GM21515 (cell line): ENCODE results near the gene CYBC1.

Experiments used
- ATAC-seq: cut with Tn5 transposase; IDR thresholded peaks from one replicate; pipeline ENCODE4 v1.9.1; 2021; ENCODE audit not compliant: unreplicated experiment

The CYBC1 gene

DNA sequence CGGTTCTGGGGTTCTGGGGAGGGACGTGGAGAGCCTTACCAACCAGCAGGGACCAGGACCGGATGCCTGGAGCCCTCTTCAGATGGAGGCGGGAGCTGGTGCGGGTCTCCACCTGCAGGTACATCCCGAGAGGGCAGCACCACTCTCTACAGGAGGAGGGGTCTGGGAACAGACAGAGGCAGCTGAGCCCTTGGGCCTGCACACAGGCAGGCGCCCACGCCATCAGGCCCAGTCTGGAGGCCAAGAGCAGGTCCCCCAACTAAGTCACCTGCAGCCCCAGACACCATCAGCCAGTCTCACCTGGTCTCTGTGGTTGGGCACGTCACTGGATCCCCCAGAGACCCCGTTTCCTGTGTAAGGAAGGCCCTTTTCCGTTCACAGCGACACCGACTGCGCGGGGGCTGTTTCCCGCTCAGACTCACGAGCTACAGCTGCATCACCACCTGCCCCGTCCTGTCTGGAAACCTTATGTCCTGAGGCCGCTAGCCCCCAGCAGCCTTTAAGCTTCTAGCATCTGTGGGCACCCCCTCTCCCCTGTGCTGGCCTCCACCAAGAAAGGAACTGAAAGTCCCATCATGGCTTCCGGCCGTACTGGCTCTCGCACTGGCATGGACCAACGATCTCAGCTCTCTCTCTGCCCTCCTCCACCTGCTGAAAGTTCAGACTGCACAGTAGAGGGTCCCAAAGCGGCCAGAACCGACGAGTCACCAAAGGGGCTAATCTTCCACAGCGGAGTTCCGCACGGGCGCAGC, 1.2 kb downstream of the CYBC1 start:
- ATAC-seq: peak; percentile 51

DNA sequence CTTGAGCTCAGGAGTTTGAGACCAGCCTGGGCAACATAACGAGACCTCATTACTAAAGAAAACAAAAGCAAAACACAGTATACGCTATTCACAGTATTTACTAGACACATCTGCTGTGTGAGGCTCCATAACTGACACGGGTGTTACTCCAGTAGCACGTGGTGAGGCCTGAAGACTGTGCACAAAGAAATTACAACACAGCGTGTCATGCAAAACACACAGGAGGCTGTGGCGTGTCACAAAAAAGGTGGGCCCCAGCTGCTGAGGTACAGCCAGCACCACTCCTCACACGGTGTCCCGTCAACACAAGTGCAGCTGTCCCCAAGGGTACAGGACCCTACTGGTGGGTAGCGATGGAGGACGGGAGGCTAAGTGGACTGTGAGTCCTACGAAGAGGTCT, 2.7 kb downstream of the CYBC1 start:
- ATAC-seq: no peak

DNA sequence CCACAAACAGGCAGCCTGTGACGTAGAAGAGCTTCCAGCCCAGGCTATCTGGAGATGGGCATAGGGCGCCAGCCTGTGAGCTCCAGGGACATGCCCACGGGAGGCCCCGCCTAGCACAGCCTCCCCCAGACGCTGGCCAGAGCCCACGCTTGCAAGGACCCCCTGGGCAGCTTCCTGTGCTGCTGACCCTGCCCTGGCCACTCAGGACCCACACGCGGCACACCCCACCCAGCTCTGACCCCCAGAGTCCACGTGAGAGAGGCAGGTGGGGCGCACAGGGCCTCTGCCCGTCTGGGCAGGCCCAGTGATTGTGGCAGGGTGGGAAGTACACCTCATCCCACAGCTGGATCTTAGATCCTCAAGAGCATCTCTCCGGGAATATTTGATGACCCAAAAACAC, 3.9 kb downstream of the CYBC1 start:
- no peak for ATAC-seq

DNA sequence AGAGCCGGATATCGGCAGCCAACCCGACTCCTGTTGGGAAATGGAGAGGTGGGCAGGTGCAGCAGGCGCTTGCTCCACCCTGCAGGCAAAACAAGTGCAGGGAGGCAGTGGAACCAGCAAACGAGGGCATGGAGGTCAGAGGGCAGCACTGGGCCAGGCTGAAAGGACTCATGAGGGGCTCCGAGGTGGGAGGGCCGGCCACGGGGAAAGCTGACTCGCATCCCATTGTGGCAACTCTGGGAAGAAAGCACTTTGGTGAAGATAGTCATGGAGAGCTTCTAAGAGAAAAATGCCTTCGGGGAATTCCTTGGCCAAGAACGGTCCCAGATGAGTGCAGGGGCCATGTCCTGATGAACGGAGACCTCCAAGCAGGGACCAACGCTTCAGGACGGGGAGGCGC, 4.4 kb downstream of the CYBC1 start:
- ATAC-seq: no peak

DNA sequence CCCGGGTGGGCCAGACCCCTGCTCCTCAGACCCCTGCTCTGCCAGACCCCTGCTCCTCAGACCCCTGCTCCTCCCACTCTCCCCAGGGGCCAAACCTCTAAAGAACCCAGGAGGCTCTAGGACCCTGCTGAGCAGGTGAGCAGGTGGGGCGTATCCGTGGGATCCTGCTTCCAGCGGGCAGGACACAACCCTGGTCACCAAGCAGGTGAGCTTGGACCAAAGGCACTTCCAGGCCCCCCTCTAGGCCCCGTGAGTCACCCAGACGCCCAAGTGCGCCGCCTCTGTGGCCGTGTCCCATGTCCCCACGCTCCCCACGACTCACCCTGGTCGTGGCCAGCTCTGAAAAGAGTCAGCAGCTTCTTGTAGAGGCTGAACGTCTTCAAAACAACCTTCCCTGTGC, 5.0 kb downstream of the CYBC1 start:
- ATAC-seq: no peak

DNA sequence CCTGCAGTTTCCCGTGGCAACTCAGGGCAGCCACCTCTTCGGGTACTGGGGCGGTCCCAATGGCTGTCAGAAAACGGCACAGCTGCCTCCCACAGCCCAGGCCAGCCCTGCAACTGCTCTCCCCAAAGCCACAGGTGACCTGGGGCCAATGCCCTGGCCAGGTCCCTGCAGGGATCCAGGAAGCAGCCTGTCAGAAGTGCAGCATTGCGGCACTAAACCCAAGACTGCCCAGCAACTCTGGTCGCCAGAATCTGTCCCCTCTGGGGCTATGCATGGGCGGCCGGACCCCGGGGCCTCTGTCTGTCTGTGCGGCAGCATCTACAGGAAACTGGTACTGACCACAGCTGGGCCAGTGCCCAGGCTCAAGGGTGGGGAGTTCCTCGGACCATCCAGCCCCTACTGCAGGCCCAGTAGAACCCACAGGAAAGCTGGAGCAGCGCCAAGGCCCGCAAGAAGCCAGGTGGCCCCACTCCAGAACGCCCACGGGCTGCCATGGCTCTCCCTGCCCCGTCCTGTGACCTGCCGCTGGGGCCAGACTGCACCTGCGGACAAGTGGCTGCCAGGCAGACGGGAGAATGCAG, 5.5 kb downstream of the CYBC1 start:
- ATAC-seq: no peak

DNA sequence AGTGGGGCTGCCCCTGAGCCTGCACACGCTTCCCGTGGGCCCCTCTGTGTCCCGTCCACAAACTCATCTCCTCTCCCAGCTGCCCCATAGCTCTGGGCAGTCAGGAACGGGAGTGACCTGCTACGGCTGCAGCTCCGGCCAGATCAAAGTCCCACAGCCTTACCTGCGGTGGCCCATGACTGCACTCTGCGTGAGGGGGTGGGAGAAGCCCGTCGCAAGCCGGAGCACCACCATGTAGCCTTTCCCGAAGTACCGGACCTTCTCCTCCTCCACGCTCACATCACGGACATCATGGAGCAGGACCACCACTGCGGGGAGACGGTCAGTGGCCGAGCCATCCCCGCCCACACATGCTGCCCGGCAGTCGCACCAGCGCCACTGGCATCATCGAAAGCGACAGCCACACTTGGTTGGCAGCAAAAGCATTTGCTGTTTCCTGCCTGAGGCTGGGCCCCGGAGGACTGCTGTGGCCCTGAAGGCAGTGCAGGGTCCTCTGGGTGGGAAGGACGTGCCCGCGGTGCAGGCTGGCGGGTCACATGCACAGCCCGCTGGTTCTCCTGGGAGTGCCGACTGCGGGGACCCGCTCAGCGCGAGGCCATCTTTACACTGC, 6.2 kb downstream of the CYBC1 start:
- ATAC-seq: no peak

DNA sequence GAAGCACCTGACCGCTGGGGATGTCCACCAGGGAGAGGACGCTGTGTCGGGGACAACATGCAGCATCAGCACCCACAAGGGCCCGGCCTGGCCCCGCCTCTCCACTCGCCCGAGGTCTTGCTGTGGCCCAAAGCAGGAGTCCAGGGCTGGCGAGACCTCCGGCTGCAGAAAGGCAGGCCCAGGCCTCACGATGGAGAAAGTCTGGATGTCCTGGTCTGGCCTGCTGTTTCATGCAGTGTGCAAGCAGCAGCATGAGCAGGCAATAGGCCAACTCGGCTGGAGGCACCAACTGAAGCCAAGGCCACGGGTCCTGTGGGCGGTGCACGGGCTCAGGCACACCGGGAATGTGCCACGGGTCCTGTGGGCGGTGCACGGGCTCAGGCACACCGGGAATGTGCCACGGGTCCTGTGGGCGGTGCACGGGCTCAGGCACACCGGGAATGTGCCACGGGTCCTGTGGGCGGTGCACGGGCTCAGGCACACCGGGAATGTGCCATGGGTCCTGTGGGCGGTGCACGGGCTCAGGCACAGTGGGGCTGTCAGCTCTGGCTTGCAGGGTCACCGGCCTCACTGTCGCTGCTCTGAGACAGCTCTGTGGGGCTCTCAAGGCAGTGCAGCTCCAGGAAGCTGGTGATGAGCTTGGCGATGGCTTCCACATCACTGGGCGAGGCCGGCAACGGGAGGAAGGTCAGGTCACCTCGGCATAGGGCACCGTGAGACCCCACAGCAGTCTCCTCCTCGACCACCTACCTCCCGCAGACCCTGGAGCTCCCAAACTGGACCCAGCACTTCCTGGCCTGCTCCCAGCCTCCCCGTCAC, 6.9 kb downstream of the CYBC1 start:
- ATAC-seq: no peak

DNA sequence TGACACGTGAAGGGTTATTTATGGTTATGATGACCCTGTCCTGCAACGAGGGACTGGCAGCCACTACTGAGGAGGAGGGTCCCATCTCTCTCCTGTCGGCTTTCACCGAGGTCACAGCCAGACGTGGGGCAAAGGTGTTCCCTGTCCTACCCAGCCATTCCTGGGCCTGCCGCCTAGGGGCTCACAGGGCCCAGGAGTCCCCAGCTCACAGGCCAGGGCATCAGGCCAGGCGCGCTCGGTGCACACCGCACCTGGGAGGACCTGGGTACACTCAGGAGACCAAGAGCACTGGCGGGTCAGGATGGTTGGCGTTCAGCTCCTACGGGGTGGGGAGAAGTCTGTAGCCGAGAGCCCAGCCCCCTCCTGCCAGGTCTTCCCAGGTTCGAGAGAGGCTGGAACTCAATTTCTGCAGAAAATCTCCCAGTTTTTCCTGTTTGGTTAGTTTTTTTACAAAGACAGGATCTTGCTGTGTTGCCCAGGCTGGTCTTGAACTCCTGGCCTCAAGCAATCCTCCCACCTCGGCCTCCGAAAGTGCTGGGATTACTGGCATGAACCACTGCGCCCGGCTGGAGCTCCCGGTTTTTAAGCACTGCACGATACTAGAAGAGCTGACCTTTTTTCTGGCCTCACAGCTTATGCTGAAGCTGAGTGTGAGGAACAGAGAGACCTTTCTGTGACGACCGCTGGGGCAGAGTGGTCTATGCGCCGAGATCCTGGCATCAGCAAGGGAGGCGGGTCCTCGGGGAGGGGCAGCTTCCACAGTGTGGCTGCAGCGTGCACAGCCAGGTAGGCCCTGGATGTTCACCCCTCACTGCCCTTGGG, 7.7 kb downstream of the CYBC1 start:
- no peak for ATAC-seq

DNA sequence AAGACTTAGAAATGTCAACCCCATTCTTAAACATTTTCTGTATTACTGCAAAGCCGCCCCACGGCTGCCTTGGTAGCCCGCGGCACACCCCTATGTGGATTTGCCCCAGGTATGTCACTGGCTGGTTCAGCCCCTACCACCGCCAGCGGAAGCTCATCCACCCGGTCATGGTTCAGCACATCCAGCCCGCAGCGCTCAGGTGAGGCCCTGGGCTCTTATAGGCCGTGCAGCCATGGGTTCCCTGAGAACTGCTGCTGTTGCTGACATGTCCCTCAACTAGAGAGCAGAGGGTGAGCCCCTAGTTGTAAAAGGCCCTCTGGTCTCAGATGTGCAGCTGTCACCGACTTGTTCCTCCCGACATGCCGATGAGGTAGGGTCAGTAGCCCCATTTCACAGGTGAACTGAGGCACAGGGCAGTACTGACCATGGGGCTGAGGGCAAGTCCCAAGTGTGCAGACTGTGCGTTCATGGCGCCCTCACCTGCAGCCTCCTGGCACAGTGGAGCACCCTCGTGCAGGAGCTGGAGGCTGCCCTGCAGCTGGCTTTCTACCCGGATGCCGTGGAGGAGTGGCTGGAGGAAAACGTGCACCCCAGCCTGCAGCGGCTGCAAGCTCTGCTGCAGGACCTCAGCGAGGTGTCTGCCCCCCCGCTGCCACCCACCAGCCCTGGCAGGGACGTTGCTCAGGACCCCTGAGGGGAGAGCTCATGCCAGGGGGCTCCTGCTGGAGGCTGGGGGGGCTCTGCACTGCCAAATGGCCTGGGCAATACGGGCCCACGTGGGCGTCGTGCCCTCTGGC, 8.7 kb downstream of the CYBC1 start:
- ATAC-seq: no peak

DNA sequence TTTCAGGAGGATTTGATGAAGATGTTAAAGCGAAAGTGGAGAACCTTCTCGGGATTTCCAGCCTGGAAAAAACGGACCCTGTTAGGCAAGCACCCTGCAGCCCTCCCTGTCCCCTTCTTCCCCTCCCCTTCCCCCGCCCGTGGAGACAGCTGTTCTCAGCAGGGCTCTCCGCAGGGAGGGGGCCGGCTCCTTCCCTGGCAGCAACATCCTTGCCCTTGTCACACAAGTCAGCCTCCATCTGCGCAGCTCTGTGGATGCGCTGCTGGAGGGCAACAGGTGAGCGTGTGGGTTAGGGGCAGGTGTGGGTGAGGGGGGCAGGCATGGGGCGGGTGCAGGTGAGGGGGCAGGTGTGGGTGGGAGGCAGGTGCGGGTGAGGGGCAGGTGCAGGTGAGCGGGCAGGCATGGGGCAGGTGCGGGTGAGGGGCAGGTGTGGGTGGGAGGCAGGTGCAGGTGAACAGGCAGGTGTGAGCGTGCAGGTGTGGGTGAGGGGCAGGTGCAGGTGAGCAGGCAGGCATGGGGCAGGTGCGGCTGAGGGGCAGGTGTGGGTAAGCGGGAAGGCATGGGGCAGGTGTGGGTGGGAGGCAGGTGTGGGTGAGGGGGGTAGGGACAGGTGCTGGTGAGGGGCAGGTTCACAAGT, 9.4 kb downstream of the CYBC1 start:
- ATAC-seq: no peak

DNA sequence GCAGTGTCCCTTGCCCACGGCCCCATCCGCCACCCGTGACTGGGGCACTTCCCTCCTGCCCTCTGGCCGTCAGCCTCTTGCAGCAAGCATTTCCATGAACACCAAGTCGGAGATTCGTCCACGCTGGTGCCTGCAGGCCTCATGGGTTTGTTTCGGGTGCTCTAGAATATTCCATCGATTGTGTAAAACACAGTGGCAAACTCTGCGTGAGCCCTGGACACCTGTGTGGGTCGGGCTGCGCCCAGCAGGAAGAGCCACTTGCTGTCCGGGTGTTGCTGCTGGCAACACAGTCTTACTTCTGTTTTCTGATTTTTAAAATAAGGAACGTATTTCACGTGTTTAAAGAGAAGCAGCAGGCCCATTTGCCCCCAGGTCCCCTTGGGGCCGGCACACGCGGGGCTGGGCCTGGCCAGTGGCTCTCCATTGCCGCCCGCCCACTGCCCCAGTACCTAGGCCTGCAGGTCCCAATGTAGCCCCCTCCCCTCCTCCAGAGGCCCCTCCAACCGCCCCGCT, 10.0 kb downstream of the CYBC1 start:
- ATAC-seq: no peak

DNA sequence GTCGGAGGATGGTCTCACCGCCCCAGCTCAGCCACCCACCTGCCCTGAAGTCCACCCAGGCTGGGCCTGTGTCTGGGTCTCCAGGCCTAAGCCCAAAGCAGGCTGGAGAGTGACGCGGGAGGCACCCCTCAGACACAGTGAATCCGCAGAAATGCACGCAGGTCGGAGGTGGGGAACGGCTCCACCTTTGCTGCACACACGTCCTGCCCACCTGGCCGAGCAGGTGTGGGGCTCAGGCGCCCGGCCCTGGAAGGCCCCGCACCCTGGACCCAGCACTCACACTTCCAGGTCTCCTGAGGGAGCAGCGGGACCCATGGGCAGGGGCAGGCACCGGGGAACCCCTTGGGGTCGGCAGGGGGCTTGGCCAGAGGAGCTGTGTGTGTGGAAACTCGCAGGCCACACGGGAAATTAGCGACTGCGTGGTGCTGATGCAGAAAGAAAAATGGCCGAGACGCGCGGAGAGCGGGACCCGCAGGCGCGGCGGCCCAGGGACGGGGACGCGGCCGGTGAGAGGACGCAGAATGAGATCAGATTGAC, 10.7 kb downstream of the CYBC1 start:
- no peak for ATAC-seq

DNA sequence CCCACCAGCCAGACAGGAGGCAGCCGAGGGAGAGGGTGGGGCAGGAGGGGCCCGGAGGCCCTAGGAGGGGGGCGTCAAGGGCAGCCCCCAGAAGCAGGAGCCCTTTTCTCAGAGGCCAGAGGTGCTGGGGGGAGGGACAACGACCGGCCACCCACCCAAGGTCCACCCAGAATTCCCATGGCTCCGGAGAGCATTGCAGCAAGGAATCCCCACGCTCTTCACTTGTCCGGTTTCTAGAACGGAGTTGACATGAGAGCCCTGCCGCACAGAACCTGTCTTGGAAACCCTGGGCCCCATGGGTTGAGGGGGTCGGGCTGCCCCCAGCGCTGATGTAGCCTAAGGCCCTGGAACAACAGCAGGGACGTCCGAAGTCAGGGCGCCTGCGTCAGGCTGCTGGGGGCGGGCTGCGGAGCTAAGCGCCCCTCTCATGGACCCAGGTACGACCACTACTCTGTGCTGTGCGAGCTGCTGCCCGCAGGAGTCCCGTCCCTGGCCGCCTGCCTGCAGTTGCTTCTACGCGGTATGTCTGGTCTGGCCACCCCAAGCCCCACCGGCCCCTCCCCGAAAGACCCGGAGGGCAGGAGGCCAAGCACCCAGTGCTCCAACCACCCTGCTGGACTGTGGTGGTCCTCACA, 11.2 kb downstream of the CYBC1 start:
- no peak for ATAC-seq

DNA sequence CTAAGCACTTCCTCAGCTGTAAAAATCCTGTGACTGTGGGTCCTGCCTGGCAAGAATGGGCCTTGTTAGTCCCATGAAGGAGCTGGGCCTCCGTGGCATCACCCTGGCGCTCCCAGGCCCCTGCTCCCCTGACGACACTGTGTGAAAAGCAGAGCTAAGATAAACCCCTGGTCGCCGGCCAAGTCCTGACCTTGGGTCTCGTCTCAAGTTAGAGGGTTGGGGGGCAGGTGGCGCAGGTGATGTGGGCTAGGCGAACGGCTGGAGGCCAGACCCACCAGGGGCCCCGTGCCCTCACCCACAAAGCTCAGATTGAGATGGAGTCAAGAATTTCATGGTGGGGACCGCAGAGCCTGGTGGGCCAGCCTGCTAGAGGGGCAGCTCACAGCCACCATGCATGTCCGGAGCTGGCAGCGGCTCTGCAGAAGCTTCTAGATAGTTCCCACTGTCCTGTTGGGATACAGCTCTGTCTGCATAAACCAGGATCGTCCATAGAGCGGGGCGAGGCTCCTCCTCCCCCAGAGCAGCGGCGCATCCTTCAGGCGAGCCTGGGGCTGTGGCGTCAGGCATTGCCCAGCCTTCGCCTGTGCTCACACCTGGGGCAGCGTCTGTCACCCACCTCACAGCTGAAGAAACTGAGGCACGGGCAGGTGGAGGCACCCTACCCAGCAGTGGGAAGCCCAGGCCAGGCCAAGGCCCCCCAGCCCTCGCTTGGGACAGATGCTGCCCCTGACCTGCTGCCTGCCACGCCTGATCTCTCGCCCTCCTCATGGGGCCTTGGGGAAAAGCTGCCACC, 12.0 kb downstream of the CYBC1 start:
- ATAC-seq: no peak

DNA sequence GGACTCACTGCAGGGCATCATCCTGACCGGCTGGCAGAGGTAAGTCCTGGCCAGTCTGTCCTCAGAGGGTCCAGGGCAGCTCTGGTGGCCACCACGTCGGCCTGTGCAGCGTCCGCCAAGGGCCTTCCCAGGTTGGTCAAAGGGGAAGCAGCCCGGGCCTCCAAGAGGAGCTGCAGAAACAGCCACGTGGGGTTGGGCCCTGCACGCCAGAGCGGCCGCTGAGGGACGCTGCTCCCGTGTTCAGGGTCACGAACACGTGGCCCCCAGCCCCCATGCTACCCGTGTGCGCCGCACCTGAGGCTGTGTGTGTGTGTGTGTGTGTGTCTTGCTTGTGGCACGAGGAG, 13.3 kb downstream of the CYBC1 start:
- no peak for ATAC-seq

DNA sequence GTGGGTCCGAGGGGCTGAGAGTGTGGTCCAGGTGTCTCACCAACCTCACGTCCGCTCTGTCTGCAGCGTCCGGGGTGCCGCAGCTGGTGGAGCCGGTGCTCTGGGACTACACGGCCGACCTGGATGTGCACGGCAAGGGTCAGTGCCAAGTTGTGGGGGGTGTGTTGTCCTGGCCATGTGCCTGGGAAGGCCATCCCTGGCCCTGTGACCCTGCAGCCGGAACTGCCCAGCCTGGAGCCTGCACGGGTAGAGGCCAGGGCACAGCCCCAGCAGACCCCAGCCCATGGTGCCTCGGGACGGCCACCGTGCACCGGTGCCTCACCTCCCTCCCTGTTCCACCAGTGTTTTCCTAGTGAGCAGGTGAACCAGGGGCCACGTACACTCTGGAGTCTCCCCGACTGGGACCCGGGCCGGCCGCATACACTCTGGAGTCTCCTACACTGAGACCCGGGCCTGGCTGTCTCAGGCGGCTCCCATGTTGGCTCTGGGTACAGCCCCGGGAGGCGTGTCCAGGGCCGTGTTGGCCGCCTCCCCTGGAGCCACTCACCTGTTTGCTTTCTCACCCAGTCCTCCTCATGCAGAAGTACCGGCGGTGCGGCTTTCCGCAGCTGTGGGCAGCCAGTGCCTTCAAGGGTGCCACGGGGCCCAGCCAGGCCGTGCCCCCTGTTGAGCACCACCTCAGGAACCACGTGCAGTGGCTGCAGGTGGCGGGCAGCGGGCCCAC, 13.8 kb downstream of the CYBC1 start:
- no peak for ATAC-seq
